Hepatocyte (in vitro differentiated cells): Measurements from ENCODE around the gene ZFP36.

Experiments used
- CTCF ChIP-seq: fragments of 200-600 bp; sonication (generic); IDR thresholded peaks from 2 replicates; pipeline ENCODE4 v1.5.1; 2016; ENCODE audit warnings: antibody characterized with exemption, mild to moderate bottlenecking; ENCODE audit not compliant: poor library complexity
- EZH2 ChIP-seq: fragments of 200-600 bp; sonication (generic); IDR thresholded peaks from 2 replicates; pipeline ENCODE4 v1.6.1; 2016; ENCODE audit warnings: antibody characterized with exemption, mild to moderate bottlenecking, borderline replicate concordance
- EZH2phosphoT487 ChIP-seq: fragments of 200-600 bp; sonication (generic); IDR thresholded peaks from one replicate; pipeline ENCODE4 v1.6.1; 2018; ENCODE audit warnings: antibody characterized with exemption, mild to moderate bottlenecking, low read depth, moderate library complexity; ENCODE audit not compliant: unreplicated experiment, severe bottlenecking

GRCh38 chr19:39360599-39360998 lies 46.0 kb upstream of the ZFP36 start:
- no peak for TF ChIP-seq CTCF
- TF ChIP-seq EZH2: no peak
- TF ChIP-seq EZH2phosphoT487: no peak
